Suppressor macrophage treated with lipopolysaccharide for 1 hour (primary cell): Measurements from ENCODE around the gene RASSF10.
A peak's percentile ranks its signal among the peaks of the same experiment; 100 is the strongest.
"Not testable (repeated sequence)": the region's sequence is repeated elsewhere in the genome, so short reads cannot be mapped to it uniquely, and the experiment has no call there.

Source experiments
- DNase-seq, 3 donors: peaks; one replicate each; pipeline ENCODE4 v3.0.0-alpha.2; 2020 to 2022

RASSF10 gene

GRCh38 chr11:13029872-13030271, 20.8 kb downstream of the RASSF10 start:
- no peak for DNase-seq

GRCh38 chr11:13030857-13031256, 21.7 kb downstream of the RASSF10 start:
- DNase-seq, result no peak

GRCh38 chr11:13031349-13031748, 22.2 kb downstream of the RASSF10 start:
- DNase-seq, result no peak

GRCh38 chr11:13033760-13034533, 24.8 kb downstream of the RASSF10 start:
- no peak for DNase-seq

GRCh38 chr11:13035711-13036110, 26.6 kb downstream of the RASSF10 start:
- no peak for DNase-seq

GRCh38 chr11:13036235-13036634, 27.1 kb downstream of the RASSF10 start:
- DNase-seq, result no peak

GRCh38 chr11:13038366-13038765, 29.2 kb downstream of the RASSF10 start:
- DNase-seq, result no peak

GRCh38 chr11:13039126-13039525, 30.0 kb downstream of the RASSF10 start:
- DNase-seq, result no peak

GRCh38 chr11:13040969-13041561, 31.9 kb downstream of the RASSF10 start:
- DNase-seq, result no peak

GRCh38 chr11:13042873-13043342, 33.8 kb downstream of the RASSF10 start:
- no peak for DNase-seq

GRCh38 chr11:13043912-13044628, 35.0 kb downstream of the RASSF10 start:
- DNase-seq, result no peak

GRCh38 chr11:13045089-13045488, 36.0 kb downstream of the RASSF10 start:
- not testable (repeated sequence) for DNase-seq

- no peak for DNase-seq
Observed at GRCh38 chr11:13045734-13046133, 36.6 kb downstream of the RASSF10 start.

- peak in 1 of 3 donors; percentile 2 for DNase-seq
Observed at GRCh38 chr11:13046637-13047570, 37.8 kb downstream of the RASSF10 start.

- no peak for DNase-seq
Observed at GRCh38 chr11:13047884-13048283, 38.8 kb downstream of the RASSF10 start.

GRCh38 chr11:13051257-13051656, 42.1 kb downstream of the RASSF10 start:
- DNase-seq, result no peak

GRCh38 chr11:13052130-13052571, 43.0 kb downstream of the RASSF10 start:
- no peak for DNase-seq

GRCh38 chr11:13053255-13053917, 44.3 kb downstream of the RASSF10 start:
- DNase-seq, result no peak

GRCh38 chr11:13054278-13054677, 45.2 kb downstream of the RASSF10 start:
- no peak for DNase-seq

- DNase-seq, result no peak
Observed at GRCh38 chr11:13055200-13055599, 46.1 kb downstream of the RASSF10 start.

- no peak for DNase-seq
Observed at GRCh38 chr11:13061294-13061990, 52.3 kb downstream of the RASSF10 start.
